Measurements from ENCODE around the gene PFN3.
"Not testable (repeated sequence)": the region's sequence is repeated elsewhere in the genome, so short reads cannot be mapped to it uniquely, and the experiment has no call there.

PFN3 gene

GRCh38 chr5:177390363-177391300 lies 9.8 kb downstream of the PFN3 start:
- peak; percentile 80 for DNase-seq

GRCh38 chr5:177389241-177390169 lies 11.0 kb downstream of the PFN3 start:
- no peak for DNase-seq

GRCh38 chr5:177388521-177389052 lies 11.9 kb downstream of the PFN3 start:
- no peak for DNase-seq

GRCh38 chr5:177387405-177387804 lies 13.1 kb downstream of the PFN3 start:
- no peak for DNase-seq

GRCh38 chr5:177386542-177386941 lies 13.9 kb downstream of the PFN3 start:
- DNase-seq, result no peak

DNA sequence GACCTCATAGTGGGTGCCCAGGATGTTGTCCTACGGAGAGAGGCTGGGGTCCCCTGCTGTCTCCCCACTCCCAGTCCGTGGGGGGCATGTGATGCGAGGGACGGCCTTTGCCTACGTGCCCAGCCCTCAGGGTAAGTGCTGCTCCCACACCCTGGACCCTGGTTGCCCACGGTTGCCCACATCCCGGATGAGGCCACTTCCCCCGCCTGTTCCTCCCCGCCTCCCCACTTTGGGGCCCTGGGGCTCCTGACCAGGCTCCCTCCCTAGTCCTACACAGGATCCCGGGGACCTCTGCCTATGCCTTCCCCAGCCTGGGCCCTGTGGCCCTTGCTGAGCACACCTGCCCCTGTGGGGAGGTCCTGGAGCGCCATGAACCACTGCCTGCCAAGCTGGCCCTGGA lies 14.7 kb downstream of the PFN3 start:
- no peak for DNase-seq

GRCh38 chr5:177384134-177384533 lies 16.3 kb downstream of the PFN3 start, which contains the start of gene SLC34A1:
SLC34A1 (plus strand) TSS chr5:177384434; CDS start chr5:177385742, 1,308 bp downstream.
- DNase-seq, result no peak

DNA sequence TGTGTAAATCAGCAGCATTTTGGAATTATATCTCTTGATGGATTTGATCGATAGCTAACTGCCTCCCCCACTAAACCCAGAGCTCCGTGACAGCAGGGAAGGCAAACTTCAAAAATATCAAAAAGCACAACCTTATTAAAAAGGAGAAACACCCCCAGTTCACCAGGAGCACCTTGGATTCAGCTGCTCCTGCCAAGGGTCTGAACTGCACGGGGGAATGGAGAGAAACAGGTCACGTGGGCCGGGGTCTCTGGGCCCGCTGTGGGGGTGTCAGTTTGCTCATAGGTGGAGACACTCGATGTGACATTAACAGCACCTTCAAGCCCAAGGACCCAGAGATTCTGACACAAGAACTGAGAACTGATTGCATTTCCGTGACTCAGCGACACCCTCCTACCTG lies 17.3 kb downstream of the PFN3 start:
- no peak for DNase-seq

DNA sequence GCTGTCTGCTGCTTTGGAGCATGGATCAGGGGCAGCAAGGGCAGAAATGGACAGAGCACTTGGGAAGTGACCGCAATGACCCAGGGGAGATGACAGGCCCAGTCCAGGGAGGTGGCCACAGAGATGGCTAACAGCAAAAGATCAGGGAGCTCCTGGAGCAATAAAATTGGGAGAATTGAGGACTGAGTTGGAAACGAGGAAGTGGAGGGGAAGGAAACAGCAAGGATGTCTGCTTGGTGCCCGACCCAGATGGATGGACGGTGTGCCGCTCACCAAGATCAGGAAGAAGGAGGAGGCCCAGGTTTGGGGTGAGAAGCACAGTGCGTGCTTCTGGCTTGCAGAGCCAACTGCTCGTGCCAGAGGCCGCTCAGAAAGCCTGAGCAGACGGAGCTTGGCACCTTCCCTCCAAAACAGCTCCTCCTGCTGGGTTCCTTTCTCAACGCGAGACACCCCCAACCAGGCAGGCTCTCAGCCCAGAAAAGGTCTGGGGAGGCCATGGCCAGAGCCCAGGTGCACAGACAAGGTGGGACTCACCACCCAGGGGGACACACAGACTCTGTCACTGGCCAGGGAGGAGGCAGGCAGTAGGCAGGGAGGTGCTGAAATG lies 17.9 kb downstream of the PFN3 start:
- DNase-seq, result no peak

GRCh38 chr5:177380805-177381126 lies 19.7 kb downstream of the PFN3 start:
- no peak for DNase-seq

- no peak for DNase-seq
Measured at GRCh38 chr5:177378884-177379883, 21.3 kb downstream of the PFN3 start.

DNA sequence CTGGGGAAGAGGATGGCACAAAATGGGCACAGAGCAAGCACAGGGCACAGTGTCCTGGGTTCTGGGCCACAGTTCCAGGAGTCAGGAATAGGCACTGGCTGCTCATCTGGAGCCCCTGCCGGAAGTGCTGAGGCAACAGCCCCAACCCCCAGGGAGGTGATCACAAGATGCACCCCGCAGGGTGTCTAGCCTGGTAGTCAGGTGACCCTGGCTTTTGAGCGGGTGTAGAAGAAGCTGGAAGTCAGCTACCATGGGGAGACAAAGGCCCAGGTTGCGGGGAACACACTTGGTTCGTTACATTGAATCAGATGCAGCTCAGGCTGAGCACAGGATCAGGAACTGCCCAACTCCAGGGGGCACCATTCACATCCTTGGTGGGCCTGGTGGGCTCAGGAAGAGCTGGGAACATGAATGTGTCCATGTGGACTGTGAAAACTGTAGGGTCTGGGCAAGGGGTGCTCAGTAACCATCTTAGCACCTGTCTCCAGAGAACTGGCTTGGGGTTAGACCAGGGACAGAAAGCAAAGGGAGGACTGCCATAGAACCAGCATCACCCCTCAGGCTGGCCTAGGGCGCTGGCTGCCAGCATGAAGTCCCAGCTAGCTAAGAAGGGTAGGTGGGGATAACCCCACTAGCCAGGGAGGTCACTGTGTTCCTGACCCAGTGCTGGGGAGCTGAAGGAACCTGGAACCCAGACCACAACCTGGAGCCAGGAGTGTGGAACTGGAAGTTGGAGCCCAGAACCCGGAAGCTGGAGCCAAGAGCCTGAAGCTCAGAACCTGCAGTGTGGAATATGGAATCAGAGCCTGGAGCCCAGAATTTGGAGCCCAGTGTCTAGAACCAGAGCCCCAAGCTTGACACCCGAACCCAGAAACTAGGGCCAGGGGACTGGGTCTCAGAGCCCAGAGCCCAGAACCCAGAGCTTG lies 22.3 kb downstream of the PFN3 start:
- no peak for DNase-seq

DNA sequence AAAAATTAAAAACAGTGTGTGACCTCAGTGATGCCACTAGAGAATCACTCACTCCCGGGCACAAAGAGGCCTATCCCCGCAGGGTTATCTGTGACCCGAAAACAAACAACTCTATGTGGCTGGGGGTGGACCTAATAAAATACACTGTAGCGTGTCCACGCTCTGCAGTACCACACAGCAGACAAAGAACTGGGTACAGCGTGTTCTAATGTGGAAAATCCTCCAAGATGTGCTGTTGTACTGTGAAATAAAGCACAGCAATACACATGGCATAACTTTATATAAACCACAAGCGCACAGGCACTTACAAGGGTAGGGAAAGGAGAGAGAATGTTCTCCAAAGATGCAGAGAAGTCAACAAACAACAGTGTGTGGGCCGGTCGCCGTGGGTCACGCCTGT lies 24.4 kb downstream of the PFN3 start:
- DNase-seq, result no peak

DNA sequence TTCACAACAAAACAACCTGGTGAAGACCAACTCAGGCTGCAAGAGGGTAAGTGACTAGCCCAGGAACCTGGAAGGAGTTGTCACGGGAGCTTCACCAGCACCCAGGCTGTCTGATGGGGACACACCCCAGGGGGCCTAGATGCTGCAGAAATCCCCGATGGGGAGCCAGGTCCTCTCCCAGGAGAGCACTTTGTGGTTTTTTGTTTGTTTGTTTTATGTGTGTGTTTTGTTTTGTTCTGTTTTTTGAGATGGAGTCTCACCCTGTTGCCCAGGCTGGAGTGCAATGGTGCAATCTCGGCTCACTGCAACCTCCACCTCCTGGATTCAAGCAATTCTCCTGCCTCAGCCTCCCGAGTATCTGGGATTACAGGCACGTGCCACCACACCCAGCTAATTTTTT lies 24.9 kb downstream of the PFN3 start:
- not testable (repeated sequence) for DNase-seq

- DNase-seq, result no peak
Measured at GRCh38 chr5:177374211-177374610, 26.2 kb downstream of the PFN3 start.

GRCh38 chr5:177373806-177374205 lies 26.7 kb downstream of the PFN3 start:
- no peak for DNase-seq

- DNase-seq, result no peak
Measured at GRCh38 chr5:177372910-177373309, 27.6 kb downstream of the PFN3 start.

GRCh38 chr5:177372034-177372896 lies 28.2 kb downstream of the PFN3 start:
- DNase-seq, result no peak
